ENCODE results near the gene TFDP1.

DNA sequence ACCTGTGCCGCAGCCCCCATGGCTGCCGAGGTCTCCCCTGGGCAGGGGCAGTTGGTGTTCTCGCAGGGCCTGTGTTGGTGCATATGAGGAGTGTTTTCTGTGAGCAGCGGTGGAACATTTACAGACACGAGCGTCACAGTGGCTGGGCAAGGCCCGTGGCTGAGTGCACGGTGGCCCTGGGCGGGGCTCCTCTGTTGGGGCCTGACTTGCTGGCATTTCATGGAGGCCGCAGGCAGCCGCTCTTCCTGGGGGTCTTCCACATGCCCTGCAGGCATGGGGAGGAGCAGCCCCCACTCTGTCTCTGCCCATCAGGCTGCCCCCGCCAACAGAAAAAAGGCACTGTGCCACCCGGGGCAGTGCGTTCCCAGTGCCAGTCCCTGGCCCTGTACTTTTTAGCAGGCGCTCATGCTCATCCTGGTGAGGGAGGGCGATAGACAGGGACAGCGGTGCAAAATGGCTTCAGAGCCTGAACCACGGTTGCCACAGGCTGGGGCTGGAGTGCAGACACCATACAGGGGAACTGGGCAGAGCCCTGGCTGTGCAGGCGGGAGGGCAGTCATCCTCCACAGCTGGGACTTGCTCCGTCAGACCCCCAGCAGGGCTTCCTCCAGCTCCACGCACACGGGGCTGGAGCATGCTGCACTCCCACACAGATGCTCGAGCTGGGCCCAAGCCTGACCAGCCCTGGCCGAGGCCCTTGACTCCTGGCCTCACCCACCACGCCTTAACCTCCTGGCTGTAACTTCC, 23.5 kb downstream of the TFDP1 start:
- TF ChIP-seq, protein P1, sequence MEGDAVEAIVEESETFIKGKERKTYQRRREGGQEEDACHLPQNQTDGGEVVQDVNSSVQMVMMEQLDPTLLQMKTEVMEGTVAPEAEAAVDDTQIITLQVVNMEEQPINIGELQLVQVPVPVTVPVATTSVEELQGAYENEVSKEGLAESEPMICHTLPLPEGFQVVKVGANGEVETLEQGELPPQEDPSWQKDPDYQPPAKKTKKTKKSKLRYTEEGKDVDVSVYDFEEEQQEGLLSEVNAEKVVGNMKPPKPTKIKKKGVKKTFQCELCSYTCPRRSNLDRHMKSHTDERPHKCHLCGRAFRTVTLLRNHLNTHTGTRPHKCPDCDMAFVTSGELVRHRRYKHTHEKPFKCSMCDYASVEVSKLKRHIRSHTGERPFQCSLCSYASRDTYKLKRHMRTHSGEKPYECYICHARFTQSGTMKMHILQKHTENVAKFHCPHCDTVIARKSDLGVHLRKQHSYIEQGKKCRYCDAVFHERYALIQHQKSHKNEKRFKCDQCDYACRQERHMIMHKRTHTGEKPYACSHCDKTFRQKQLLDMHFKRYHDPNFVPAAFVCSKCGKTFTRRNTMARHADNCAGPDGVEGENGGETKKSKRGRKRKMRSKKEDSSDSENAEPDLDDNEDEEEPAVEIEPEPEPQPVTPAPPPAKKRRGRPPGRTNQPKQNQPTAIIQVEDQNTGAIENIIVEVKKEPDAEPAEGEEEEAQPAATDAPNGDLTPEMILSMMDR (IDR thresholded peaks at IDR 0.05 in 8 of 11, conservative IDR thresholded peaks at IDR 0.05 in 3 of 11): no peak
- no peak for TF ChIP-seq POLR2A (IDR thresholded peaks at IDR 0.05)

Measured in spleen (tissue), 7 donors.